Measurements from ENCODE around the gene CDK19. TPM values are rescaled to one million over a fixed set of nuclear protein-coding genes. Genes with fewer than 3 reads are reported as not detected.
A peak's percentile ranks its signal among the peaks of the same experiment; 100 is the strongest.

The CDK19 gene
- polyA plus RNA-seq, 1 experiment: 21.4 TPM

GRCh38 chr6:110621061-110621460, 194.2 kb downstream of the CDK19 start:
- no peak overlapping the region for H3K4me3 ChIP-seq (ENCODE audit: low read depth, low read length)
- no peaks in the 10 kb centered on the region for H3K9me3 ChIP-seq (ENCODE audit: control insufficient read depth, insufficient read depth, low read length)
- no peak overlapping the region for H3K27ac ChIP-seq (ENCODE audit: low read depth, low read length)
- ChIA-PET CTCF (interaction anchor here (1.3 to 1.7 kb wide), 2 partner anchors 60 to 62 kb away, joined by 3 to 4 read pairs; no protein-coding TSS in a partner anchor), POLR2A (no interaction called here)
- TF ChIP-seq CTCF (IDR thresholded peaks at IDR 0.05; ENCODE audit: low read depth, low read length): no peak
- no peaks in the 10 kb centered on the region for H3K27me3 ChIP-seq (ENCODE audit: control insufficient read depth, insufficient read depth, low read length)
- DNase-seq (ENCODE audit: low read depth, low spot score): no peak

- TF ChIP-seq CTCF (IDR thresholded peaks at IDR 0.05; ENCODE audit: low read depth, low read length): no peak
- Histone ChIP-seq H3K27ac (ENCODE audit: low read depth, low read length) (no peak overlapping the region), H3K27me3 (ENCODE audit: control insufficient read depth, insufficient read depth, low read length) (no peaks in the 10 kb centered on the region), H3K4me3 (ENCODE audit: low read depth, low read length) (no peak overlapping the region), H3K9me3 (ENCODE audit: control insufficient read depth, insufficient read depth, low read length) (no peaks in the 10 kb centered on the region)
- ChIA-PET POLR2A (no interaction called here), CTCF (interaction anchor here (1.5 to 1.7 kb wide), 2 partner anchors 12 to 63 kb away, joined by 4 read pairs; no protein-coding TSS in a partner anchor)
- DNase-seq (ENCODE audit: low read depth, low spot score): no peak
Measured at GRCh38 chr6:110620065-110620464, 195.2 kb downstream of the CDK19 start.

- ChIA-PET CTCF (interaction anchor here (0.6 to 1.7 kb wide), 7 partner anchors 10 to 331 kb away, joined by 3 to 8 read pairs (median 3); no protein-coding TSS in a partner anchor), POLR2A (no interaction called here)
- Histone ChIP-seq H3K9me3 (ENCODE audit: control insufficient read depth, insufficient read depth, low read length) (no peaks in the 10 kb centered on the region), H3K27me3 (ENCODE audit: control insufficient read depth, insufficient read depth, low read length) (no peaks in the 10 kb centered on the region), H3K4me3 (ENCODE audit: low read depth, low read length) (no peak overlapping the region), H3K27ac (ENCODE audit: low read depth, low read length) (no peak overlapping the region)
- TF ChIP-seq CTCF (IDR thresholded peaks at IDR 0.05; ENCODE audit: low read depth, low read length): no peak
- no peak for DNase-seq (ENCODE audit: low read depth, low spot score)
Measured at GRCh38 chr6:110619275-110619908, 195.9 kb downstream of the CDK19 start.

- Histone ChIP-seq H3K4me3 (ENCODE audit: low read depth, low read length) (no peak overlapping the region), H3K27me3 (ENCODE audit: control insufficient read depth, insufficient read depth, low read length) (no peaks in the 10 kb centered on the region), H3K27ac (ENCODE audit: low read depth, low read length) (no peak overlapping the region), H3K9me3 (ENCODE audit: control insufficient read depth, insufficient read depth, low read length) (no peaks in the 10 kb centered on the region)
- peak; percentile 44 for TF ChIP-seq CTCF (IDR thresholded peaks at IDR 0.05; ENCODE audit: low read depth, low read length)
- ChIA-PET POLR2A (no interaction called here), CTCF (interaction anchor here (0.6 to 1.5 kb wide), 6 partner anchors 11 to 332 kb away, joined by 3 to 8 read pairs (median 3); no protein-coding TSS in a partner anchor)
- DNase-seq (ENCODE audit: low read depth, low spot score): no peak
Measured at GRCh38 chr6:110618591-110619267, 196.5 kb downstream of the CDK19 start.

- ChIA-PET POLR2A (no interaction called here), CTCF (interaction anchor here (0.7 kb wide), 1 partner anchor 333 kb away, joined by 4 read pairs; no protein-coding TSS in a partner anchor)
- Histone ChIP-seq H3K27ac (ENCODE audit: low read depth, low read length) (no peak overlapping the region), H3K9me3 (ENCODE audit: control insufficient read depth, insufficient read depth, low read length) (no peaks in the 10 kb centered on the region), H3K4me3 (ENCODE audit: low read depth, low read length) (no peak overlapping the region), H3K27me3 (ENCODE audit: control insufficient read depth, insufficient read depth, low read length) (no peaks in the 10 kb centered on the region)
- no peak for TF ChIP-seq CTCF (IDR thresholded peaks at IDR 0.05; ENCODE audit: low read depth, low read length)
- DNase-seq (ENCODE audit: low read depth, low spot score): no peak
Measured at GRCh38 chr6:110617057-110617456, 198.2 kb downstream of the CDK19 start.
